Ovary (tissue), 9 donors: Measurements from ENCODE around the gene B4GALT5. TPM values are rescaled to one million over a fixed set of nuclear protein-coding genes. Genes with fewer than 3 reads are reported as not detected.

Experiments used
- DNase-seq, 5 donors: peaks; one replicate each; pipeline ENCODE4 v3.0.0-alpha.2; 2019 to 2020
- H3K27ac ChIP-seq, 2 donors: fragments of 200-600 bp; one replicate each; pipeline versions ENCODE4 v1.5.1 to v1.8.0; 2019 to 2022
- H3K27me3 ChIP-seq: fragments of 200-600 bp; one replicate; pipeline ENCODE4 v1.8.0; 2022
- H3K36me3 ChIP-seq: fragments of 200-600 bp; sonication (generic); one replicate; pipeline ENCODE4 v1.5.1; 2019
- H3K4me1 ChIP-seq: one replicate; pipeline ENCODE4 v1.8.1; 2013; ENCODE audit warnings: mild to moderate bottlenecking, moderate library complexity; ENCODE audit not compliant: insufficient read depth
- H3K4me3 ChIP-seq: fragments of 200-600 bp; sonication (generic); one replicate; pipeline ENCODE4 v1.5.1; 2017
- H3K9me3 ChIP-seq, 2 donors: fragments of 200-600 bp in 1 of 2; sonication (generic) in 1 of 2; one replicate each; pipeline versions ENCODE4 v1.5.1 to v1.8.1; 2013 to 2019; ENCODE audit warnings: mild to moderate bottlenecking in 1 of 2, moderate library complexity in 1 of 2
- CTCF ChIP-seq, 3 donors: fragments of 450-650 bp in 2 of 3; fragments of 200-600 bp in 1 of 3; IDR thresholded peaks; one replicate each; pipeline versions ENCODE4 v1.5.1 to v1.8.0; 2016 to 2022; ENCODE audit warnings: antibody characterized with exemption in 3 of 3, mild to moderate bottlenecking in 1 of 3
- EP300 ChIP-seq: sonication (generic); formaldehyde crosslinking; IDR thresholded peaks from one replicate; pipeline ENCODE4 v1.6.1; 2017; ENCODE audit warnings: antibody characterized with exemption
- POLR2A ChIP-seq: fragments of 450-650 bp; IDR thresholded peaks from one replicate; pipeline ENCODE4 v1.6.1; 2017; ENCODE audit warnings: antibody characterized with exemption, mild to moderate bottlenecking, moderate library complexity
- WGBS, 3 donors: extraction: QIAGEN DNeasy Blood & Tissue Kit in 1 of 3; methylation state at CpG; one replicate each; pipeline versions ENCODE4 v1.1.5 to v1.1.7; 2013 to 2017; 5-methylcytosine and 5-hydroxymethylcytosine counted together
- intact Hi-C, 4 donors: fragments of 100-400 bp; cut with DNase I; formaldehyde crosslinking; loops; one replicate each; pipeline versions ENCODE4 v1.11.0 to v1.15.1; 2022 to 2023
- polyA plus RNA-seq, 2 donors: library from polyadenylated mRNA; stranded (reverse); fragments of 200-250 nt in 1 of 2; fragments of 350-450 nt in 1 of 2; fragmentation: Illumina TruSeq in 1 of 2; extraction: RNeasy Lipid Tissue Mini Kit (QIAGEN cat#74804) in 1 of 2; gene quantifications; one replicate each; pipeline ENCODE4 v1.2.3, GENCODE V29; 2013 to 2014
- total RNA-seq, 7 donors: library from RNA; depleted of rRNA in 2 of 7; stranded (reverse); fragments of >200 nt in 2 of 7; fragmentation: NEBNext Ultra II Directional in 3 of 7; extraction: Animal tissue kit (Norgen Biotek cat#: 25700) in 3 of 7; gene quantifications; one replicate each; pipeline versions ENCODE4 v1.1.0 to v1.2.4, GENCODE V29; 2016 to 2023
- donor health status: DM: no; HTN: no; CAD: no; lungs with moderate emphysema.
- donor health status: DM: no; HTN: no; CAD: no.
- donor health status: Bipolar disorder and iron deficiency.
- donor health status: DM: yes; HTN: yes; CAD: no.
- donor health status: DM: no; HTN: no; CAD: no.
- donor health status: DM: yes; HTN: yes; CAD: no.

Gene B4GALT5
- total and polyA plus RNA-seq, 9 donors: 19.0 to 53.6 (median 37.7) TPM

GRCh38 chr20:49685161-49685601 lies 28.5 kb downstream of the B4GALT5 start:
- intact Hi-C loops: loop anchor here in 1 of 4 donors (10.0 kb wide), 1 partner anchor 50 kb away; no protein-coding TSS in a partner anchor
- H3K36me3 ChIP-seq: no peaks in the 10 kb centered on the region
- H3K9me3 ChIP-seq: no peaks in the 10 kb centered on the region
- H3K4me3 ChIP-seq: no peak overlapping the region
- peak in 2 of 5 donors; percentile 39 to 41 for DNase-seq
- H3K4me1 ChIP-seq: peaks cover 9% of the 10 kb centered on the region
- TF ChIP-seq POLR2A (no peak), CTCF (IDR thresholded peaks at IDR 0.05) (no peak), EP300 (no peak)
- peak overlapping the region in 1 of 2 donors; percentile 40 for H3K27ac ChIP-seq
- H3K27me3 ChIP-seq: no peaks in the 10 kb centered on the region
- whole genome bisulfite sequencing, 3 donors: 26 to 31% (median 27%) methylated on average over 4 of the region's 4 CpGs

GRCh38 chr20:49684335-49684997 lies 29.2 kb downstream of the B4GALT5 start:
- 87 to 92% (median 89%) methylated on average over 13 of the region's 13 CpGs for WGBS, 3 donors
- peaks cover 10% of the 10 kb centered on the region for H3K4me1 ChIP-seq

GRCh38 chr20:49682798-49683197 lies 30.9 kb downstream of the B4GALT5 start:
- H3K4me3 ChIP-seq: no peak overlapping the region
- no peaks in the 10 kb centered on the region for H3K27me3 ChIP-seq
- no peak overlapping the region for H3K27ac ChIP-seq
- H3K9me3 ChIP-seq: no peaks in the 10 kb centered on the region
- H3K36me3 ChIP-seq: no peaks in the 10 kb centered on the region
- WGBS, 3 donors: 90 to 92% (median 90%) methylated on average over 4 of the region's 4 CpGs
- peaks cover 19% of the 10 kb centered on the region for H3K4me1 ChIP-seq
- intact Hi-C loops: loop anchor here in 1 of 4 donors (10.0 kb wide), 1 partner anchor 48 kb away; no protein-coding TSS in a partner anchor
- no peak for DNase-seq
- TF ChIP-seq CTCF (IDR thresholded peaks at IDR 0.05): no peak
- TF ChIP-seq POLR2A: no peak
- no peak for TF ChIP-seq EP300

More at GRCh38 chr20:49684335-49684997, 29.2 kb downstream of the B4GALT5 start:
- H3K9me3 ChIP-seq: no peaks in the 10 kb centered on the region
- DNase-seq: no peak
- intact Hi-C loops: loop anchor here in 1 of 4 donors (10.0 kb wide), 1 partner anchor 50 kb away; no protein-coding TSS in a partner anchor
- H3K27me3 ChIP-seq: no peaks in the 10 kb centered on the region
- no peak overlapping the region for H3K27ac ChIP-seq
- H3K36me3 ChIP-seq: no peaks in the 10 kb centered on the region
- no peak for TF ChIP-seq POLR2A
- TF ChIP-seq EP300: no peak
- no peak for TF ChIP-seq CTCF (IDR thresholded peaks at IDR 0.05)
- no peak overlapping the region for H3K4me3 ChIP-seq

GRCh38 chr20:49682278-49682677 lies 31.4 kb downstream of the B4GALT5 start:
- H3K4me3 ChIP-seq: no peak overlapping the region
- WGBS, 3 donors: 87 to 91% (median 91%) methylated on average over 8 of the region's 8 CpGs
- H3K4me1 ChIP-seq: peaks cover 20% of the 10 kb centered on the region
- TF ChIP-seq CTCF (IDR thresholded peaks at IDR 0.05) (no peak), POLR2A (no peak), EP300 (no peak)
- no peaks in the 10 kb centered on the region for H3K9me3 ChIP-seq
- no peak overlapping the region for H3K27ac ChIP-seq
- H3K27me3 ChIP-seq: no peaks in the 10 kb centered on the region
- no peak for DNase-seq
- H3K36me3 ChIP-seq: no peaks in the 10 kb centered on the region
- intact Hi-C loops: loop anchor here in 1 of 4 donors (10.0 kb wide), 1 partner anchor 47 kb away; no protein-coding TSS in a partner anchor
